ENCODE measurements around the gene C19orf53.
"Not testable (repeated sequence)": the region's sequence is repeated elsewhere in the genome, so short reads cannot be mapped to it uniquely, and the experiment has no call there.

The C19orf53 gene

DNA sequence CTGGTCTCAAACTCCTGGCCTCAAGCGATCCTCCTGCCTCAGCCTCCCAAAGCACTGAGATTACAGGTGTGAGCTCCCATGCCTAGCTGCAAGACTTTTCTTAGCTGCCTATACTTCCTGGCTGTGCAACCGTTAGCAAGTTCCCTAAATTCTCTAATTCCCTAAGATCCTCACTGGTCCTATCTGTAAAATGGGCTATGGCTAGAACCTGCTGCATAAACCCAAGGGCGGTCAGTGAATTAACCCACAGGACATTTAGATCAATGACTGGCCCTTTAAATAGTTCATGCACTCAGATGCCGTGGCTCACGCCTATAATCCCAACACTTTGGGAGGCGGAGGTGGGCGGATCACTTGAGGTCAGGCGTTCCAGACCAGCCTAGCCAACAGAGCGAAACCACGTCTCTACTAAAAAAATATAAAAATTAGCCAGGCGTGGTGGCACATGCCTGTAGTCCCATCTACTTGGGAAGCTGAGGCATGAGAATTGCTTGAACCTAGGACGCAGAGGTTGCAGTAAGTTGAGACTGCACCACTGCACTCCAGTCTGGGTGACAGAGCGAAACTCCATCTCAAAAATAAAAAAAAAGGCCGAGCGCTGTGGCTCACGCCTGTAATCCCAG lies 4.1 kb upstream of the C19orf53 start:
- H3K4me3 ChIP-seq (ENCODE audit: low read depth, low read length) = no peak overlapping the region
- TF ChIP-seq, protein P1, sequence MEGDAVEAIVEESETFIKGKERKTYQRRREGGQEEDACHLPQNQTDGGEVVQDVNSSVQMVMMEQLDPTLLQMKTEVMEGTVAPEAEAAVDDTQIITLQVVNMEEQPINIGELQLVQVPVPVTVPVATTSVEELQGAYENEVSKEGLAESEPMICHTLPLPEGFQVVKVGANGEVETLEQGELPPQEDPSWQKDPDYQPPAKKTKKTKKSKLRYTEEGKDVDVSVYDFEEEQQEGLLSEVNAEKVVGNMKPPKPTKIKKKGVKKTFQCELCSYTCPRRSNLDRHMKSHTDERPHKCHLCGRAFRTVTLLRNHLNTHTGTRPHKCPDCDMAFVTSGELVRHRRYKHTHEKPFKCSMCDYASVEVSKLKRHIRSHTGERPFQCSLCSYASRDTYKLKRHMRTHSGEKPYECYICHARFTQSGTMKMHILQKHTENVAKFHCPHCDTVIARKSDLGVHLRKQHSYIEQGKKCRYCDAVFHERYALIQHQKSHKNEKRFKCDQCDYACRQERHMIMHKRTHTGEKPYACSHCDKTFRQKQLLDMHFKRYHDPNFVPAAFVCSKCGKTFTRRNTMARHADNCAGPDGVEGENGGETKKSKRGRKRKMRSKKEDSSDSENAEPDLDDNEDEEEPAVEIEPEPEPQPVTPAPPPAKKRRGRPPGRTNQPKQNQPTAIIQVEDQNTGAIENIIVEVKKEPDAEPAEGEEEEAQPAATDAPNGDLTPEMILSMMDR (IDR thresholded peaks at IDR 0.05; ENCODE audit: control insufficient read depth, extremely low read depth, insufficient read depth) = no peak
- DNase-seq (ENCODE audit: low read depth) = no peak

DNA sequence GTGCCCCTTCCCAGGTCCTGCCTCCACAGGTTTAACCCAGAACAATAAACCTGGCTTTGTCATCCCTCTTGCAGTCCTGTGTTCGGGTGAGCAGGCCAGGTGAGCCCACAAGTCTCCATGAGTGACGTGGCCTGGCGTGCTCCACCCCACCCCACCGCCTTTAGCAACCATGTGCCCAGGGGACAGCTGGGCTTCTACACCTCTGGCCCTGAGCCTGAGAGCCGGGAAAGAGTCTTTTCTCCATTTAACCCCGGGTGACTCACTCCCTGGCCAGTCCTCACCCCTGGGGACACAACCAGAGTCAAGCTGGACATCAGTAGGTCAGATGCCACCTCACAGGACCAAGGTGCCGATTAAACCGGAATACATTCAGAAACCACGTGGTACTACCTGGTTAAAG lies 4.1 kb downstream of the C19orf53 start:
- TF ChIP-seq, protein P1 (IDR thresholded peaks at IDR 0.05; ENCODE audit: control insufficient read depth, extremely low read depth, insufficient read depth) = no peak
- DNase-seq (ENCODE audit: low read depth) = no peak
- H3K4me3 ChIP-seq (ENCODE audit: low read depth, low read length) = no peak overlapping the region

DNA sequence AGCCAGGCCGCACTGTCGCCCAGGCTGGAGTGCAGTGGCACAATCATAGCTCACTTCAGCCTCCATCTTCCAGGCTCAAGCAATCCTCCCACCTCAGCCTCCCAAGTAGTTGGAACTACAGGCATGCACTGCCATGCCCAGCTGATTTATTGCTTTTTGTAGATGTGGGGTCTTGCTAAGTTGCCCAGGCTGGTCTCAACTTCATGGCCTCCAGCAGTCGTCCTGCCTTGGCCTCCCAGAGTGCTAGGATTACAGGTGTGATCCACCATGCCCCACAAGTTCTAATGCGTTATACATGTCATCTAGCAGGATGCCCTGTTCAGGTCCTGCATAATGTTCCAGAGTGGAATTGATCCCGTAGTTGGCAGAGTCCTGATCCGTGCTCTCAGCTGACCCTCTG lies 4.6 kb downstream of the C19orf53 start:
- DNase-seq (ENCODE audit: low read depth) = no peak
- H3K4me3 ChIP-seq (ENCODE audit: low read depth, low read length) = no peak overlapping the region
- TF ChIP-seq, protein P1 (IDR thresholded peaks at IDR 0.05; ENCODE audit: control insufficient read depth, extremely low read depth, insufficient read depth) = no peak

DNA sequence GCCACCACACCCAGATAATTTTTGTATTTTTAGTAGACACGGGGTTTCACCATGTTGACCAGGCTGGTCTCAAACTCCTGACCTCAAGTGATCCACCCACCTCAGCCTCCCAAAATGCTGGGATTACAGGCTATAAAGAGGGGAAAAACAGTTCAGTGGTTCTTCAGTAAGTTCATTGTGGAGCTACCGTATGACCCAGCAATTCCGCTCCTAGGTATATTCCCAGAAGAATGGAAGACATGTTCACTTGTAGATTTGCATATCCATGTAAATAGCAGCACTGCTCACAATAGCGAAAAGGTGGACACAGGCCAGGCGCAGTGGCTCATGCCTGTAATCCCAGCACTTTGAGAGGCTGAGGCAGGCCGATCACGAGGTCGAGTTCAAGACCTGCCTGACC lies 5.5 kb downstream of the C19orf53 start:
- H3K4me3 ChIP-seq (ENCODE audit: low read depth, low read length); DNase-seq (ENCODE audit: low read depth): not testable (repeated sequence)

DNA sequence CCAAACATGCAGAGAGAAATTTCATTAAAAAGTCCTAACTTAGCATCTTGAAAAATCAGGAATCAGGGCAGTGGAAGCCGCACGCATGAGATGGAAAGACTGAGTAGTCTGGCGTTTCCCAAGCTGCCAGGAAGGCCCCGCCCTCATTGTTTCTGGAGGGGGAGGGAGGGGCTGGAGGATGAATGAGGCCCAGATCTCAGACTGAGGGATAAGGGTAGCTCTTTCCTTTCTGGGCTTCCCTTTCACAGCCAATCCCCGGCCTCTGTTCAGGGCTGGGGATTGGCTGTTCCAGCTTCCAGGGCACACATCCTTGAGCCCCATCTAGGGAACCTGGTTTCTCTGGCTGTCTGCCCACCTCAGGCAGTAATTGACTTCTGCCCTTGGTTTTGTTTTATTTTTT lies 7.3 kb downstream of the C19orf53 start:
- H3K4me3 ChIP-seq (ENCODE audit: low read depth, low read length) = no peak overlapping the region
- TF ChIP-seq, protein P1 (IDR thresholded peaks at IDR 0.05; ENCODE audit: control insufficient read depth, extremely low read depth, insufficient read depth) = no peak
- DNase-seq (ENCODE audit: low read depth) = no peak

DNA sequence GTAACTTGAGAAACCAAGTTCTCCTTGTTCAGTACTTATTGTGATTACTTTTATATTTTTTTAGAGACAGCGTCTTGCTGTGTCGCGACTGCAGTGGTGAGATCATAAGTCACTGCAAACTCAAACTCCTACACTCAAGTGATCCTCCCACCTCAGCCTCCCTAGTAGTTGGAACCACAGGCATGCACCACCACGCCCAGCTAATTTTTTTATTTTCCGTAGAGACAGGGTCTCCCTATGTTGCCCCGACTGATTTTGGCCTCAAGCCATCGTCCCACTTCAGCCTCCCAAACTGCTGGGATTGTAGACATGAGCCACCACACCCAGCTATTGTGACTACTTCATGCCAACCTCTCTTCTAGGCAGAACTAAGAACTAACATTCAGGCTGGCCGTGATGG lies 8.3 kb downstream of the C19orf53 start:
- DNase-seq (ENCODE audit: low read depth) = no peak
- no peak overlapping the region for H3K4me3 ChIP-seq (ENCODE audit: low read depth, low read length)
- TF ChIP-seq, protein P1 (IDR thresholded peaks at IDR 0.05; ENCODE audit: control insufficient read depth, extremely low read depth, insufficient read depth) = no peak

DNA sequence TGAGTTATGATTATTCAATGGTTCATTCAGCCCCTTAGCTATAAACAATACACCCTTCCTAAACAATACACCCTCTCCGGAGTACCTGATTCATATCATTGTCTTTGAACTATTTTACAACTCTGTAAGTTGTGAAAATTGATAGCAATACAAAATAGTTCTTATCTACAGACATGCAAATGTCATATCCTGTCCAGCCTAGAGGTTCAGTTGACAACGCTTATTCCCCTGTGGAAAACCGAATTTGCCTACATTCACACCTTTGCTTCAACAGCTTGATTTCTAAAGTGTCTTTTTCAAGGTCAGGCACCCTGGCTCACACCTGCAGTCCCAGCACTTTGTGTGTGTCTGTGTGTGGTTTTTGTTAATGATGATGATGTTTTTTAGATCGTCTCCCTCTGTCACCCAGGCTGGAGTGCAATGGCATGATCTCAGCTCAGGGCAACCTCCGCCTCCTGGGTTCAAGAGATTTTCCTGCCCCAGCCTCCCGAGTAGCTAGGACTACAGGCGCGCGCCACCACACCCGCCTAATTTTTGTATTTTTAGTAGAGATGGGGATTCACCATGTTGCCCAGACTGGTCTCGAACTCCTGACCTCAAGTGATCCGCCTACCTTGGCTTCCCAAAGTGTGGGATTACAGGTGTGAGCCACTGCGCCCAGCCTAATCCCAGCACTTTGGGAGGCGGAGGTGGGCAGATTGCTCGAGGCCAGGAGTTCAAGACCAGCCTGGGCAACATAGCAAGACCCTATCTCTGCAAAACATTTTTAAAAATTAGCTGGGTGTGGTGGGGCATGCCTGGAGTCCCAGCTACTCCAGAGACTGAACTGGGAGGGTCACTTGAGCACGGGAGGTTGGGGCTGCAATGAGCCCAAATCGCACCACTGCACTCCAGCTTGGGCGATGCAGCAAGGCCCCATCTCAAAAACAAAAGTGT lies 9.6 kb downstream of the C19orf53 start:
- H3K4me3 ChIP-seq (ENCODE audit: low read depth, low read length) = no peak overlapping the region
- no peak for DNase-seq (ENCODE audit: low read depth)
- TF ChIP-seq, protein P1 (IDR thresholded peaks at IDR 0.05; ENCODE audit: control insufficient read depth, extremely low read depth, insufficient read depth) = no peak

Measured in LNCaP clone FGC (cell line).